Measurements from ENCODE around the gene RPP25. TPM values are rescaled to one million over a fixed set of nuclear protein-coding genes. Genes with fewer than 3 reads are reported as not detected.
A peak's percentile ranks its signal among the peaks of the same experiment; 100 is the strongest.

Gene RPP25
- total and polyA plus RNA-seq, 4 donors, result 2.7 to 6.5 (median 4.7) TPM

GRCh38 chr15:74994685-74995084, 38.1 kb upstream of the RPP25 start:
- Histone ChIP-seq H3K4me3 (ENCODE audit: low read length in 2 of 2) (no peak overlapping the region), H3K36me3 (ENCODE audit: control insufficient read depth in 1 of 2, insufficient read depth in 2 of 2, low read length in 1 of 2) (no peaks in the 10 kb centered on the region), H3K4me1 (ENCODE audit: control insufficient read depth in 1 of 2, insufficient read depth in 2 of 2, low read length in 2 of 2) (no peaks in the 10 kb centered on the region), H3K27ac (ENCODE audit: low read depth in 1 of 2, low read length in 2 of 2) (no peak overlapping the region), H3K9me3 (ENCODE audit: control insufficient read depth, low read length) (no peaks in the 10 kb centered on the region), H3K27me3 (ENCODE audit: control insufficient read depth in 1 of 2, insufficient read depth in 2 of 2, low read length in 1 of 2) (no peaks in the 10 kb centered on the region)
- intact Hi-C loops (cut with DNase I), result loop anchor here in 1 of 2 donors (2.0 kb wide), 1 partner anchor 36 kb away; no protein-coding TSS in a partner anchor
- DNase-seq (no peak), ATAC-seq (ENCODE audit: low FRiP score) (no peak)
- 38 to 47% methylated on average over 5 of the region's 5 CpGs for WGBS, 2 donors

- Histone ChIP-seq H3K27me3 (ENCODE audit: control insufficient read depth in 1 of 2, insufficient read depth in 2 of 2, low read length in 1 of 2) (no peaks in the 10 kb centered on the region), H3K4me1 (ENCODE audit: control insufficient read depth in 1 of 2, insufficient read depth in 2 of 2, low read length in 2 of 2) (no peaks in the 10 kb centered on the region), H3K9me3 (ENCODE audit: control insufficient read depth, low read length) (no peaks in the 10 kb centered on the region), H3K27ac (ENCODE audit: low read depth in 1 of 2, low read length in 2 of 2) (no peak overlapping the region), H3K36me3 (ENCODE audit: control insufficient read depth in 1 of 2, insufficient read depth in 2 of 2, low read length in 1 of 2) (no peaks in the 10 kb centered on the region), H3K4me3 (ENCODE audit: low read length in 2 of 2) (no peak overlapping the region)
- DNase-seq (peak; percentile 11 to 36), ATAC-seq (ENCODE audit: low FRiP score) (no peak)
- 75 to 77% methylated on average over 2 of the region's 2 CpGs for WGBS, 2 donors
- intact Hi-C loops (cut with DNase I), result loop anchor here in 1 of 2 donors (2.0 kb wide), 1 partner anchor 35 kb away; no protein-coding TSS in a partner anchor
These were observed 37.7 kb upstream of the RPP25 start for GRCh38 chr15:74994236-74994635.

GRCh38 chr15:74992619-74993018, 36.0 kb upstream of the RPP25 start:
- Histone ChIP-seq H3K27ac (ENCODE audit: low read depth in 1 of 2, low read length in 2 of 2) (no peak overlapping the region), H3K27me3 (ENCODE audit: control insufficient read depth in 1 of 2, insufficient read depth in 2 of 2, low read length in 1 of 2) (no peaks in the 10 kb centered on the region), H3K9me3 (ENCODE audit: control insufficient read depth, low read length) (no peaks in the 10 kb centered on the region), H3K36me3 (ENCODE audit: control insufficient read depth in 1 of 2, insufficient read depth in 2 of 2, low read length in 1 of 2) (no peaks in the 10 kb centered on the region), H3K4me3 (ENCODE audit: low read length in 2 of 2) (no peak overlapping the region), H3K4me1 (ENCODE audit: control insufficient read depth in 1 of 2, insufficient read depth in 2 of 2, low read length in 2 of 2) (no peaks in the 10 kb centered on the region)
- ATAC-seq (ENCODE audit: low FRiP score), result no peak
- WGBS, 2 donors, result 39 to 40% methylated on average over 1 of the region's 1 CpG
- intact Hi-C loops (cut with DNase I), result no loop called here
- no peak for DNase-seq

- intact Hi-C loops (cut with DNase I), result no loop called here
- DNase-seq (no peak), ATAC-seq (ENCODE audit: low FRiP score) (no peak)
- H3K27me3 ChIP-seq (ENCODE audit: control insufficient read depth in 1 of 2, insufficient read depth in 2 of 2, low read length in 1 of 2), result no peaks in the 10 kb centered on the region
- H3K4me3 ChIP-seq (ENCODE audit: low read length in 2 of 2), result no peak overlapping the region
- no peak overlapping the region for H3K27ac ChIP-seq (ENCODE audit: low read depth in 1 of 2, low read length in 2 of 2)
- no peaks in the 10 kb centered on the region for H3K36me3 ChIP-seq (ENCODE audit: control insufficient read depth in 1 of 2, insufficient read depth in 2 of 2, low read length in 1 of 2)
- no peaks in the 10 kb centered on the region for H3K4me1 ChIP-seq (ENCODE audit: control insufficient read depth in 1 of 2, insufficient read depth in 2 of 2, low read length in 2 of 2)
- no peaks in the 10 kb centered on the region for H3K9me3 ChIP-seq (ENCODE audit: control insufficient read depth, low read length)
These were observed 33.0 kb upstream of the RPP25 start for GRCh38 chr15:74989527-74989926.

GRCh38 chr15:74988007-74988800, 31.6 kb upstream of the RPP25 start:
- intact Hi-C loops (cut with DNase I), result no loop called here
- WGBS, 2 donors, result 36 to 40% methylated on average over 4 of the region's 4 CpGs
- peak; percentile 24 to 39 for DNase-seq

GRCh38 chr15:74983725-74984231, 27.2 kb upstream of the RPP25 start:
- DNase-seq (peak in 1 of 2 donors; percentile 7), ATAC-seq (ENCODE audit: low FRiP score) (no peak)
- Histone ChIP-seq H3K36me3 (ENCODE audit: control insufficient read depth in 1 of 2, insufficient read depth in 2 of 2, low read length in 1 of 2) (no peaks in the 10 kb centered on the region), H3K4me1 (ENCODE audit: control insufficient read depth in 1 of 2, insufficient read depth in 2 of 2, low read length in 2 of 2) (no peaks in the 10 kb centered on the region), H3K27me3 (ENCODE audit: control insufficient read depth in 1 of 2, insufficient read depth in 2 of 2, low read length in 1 of 2) (no peaks in the 10 kb centered on the region), H3K4me3 (ENCODE audit: low read length in 2 of 2) (no peak overlapping the region), H3K27ac (ENCODE audit: low read depth in 1 of 2, low read length in 2 of 2) (no peak overlapping the region), H3K9me3 (ENCODE audit: control insufficient read depth, low read length) (no peaks in the 10 kb centered on the region)
- 17 to 28% methylated on average over 4 of the region's 4 CpGs for WGBS, 2 donors
- intact Hi-C loops (cut with DNase I), result no loop called here

More at GRCh38 chr15:74988007-74988800, 31.6 kb upstream of the RPP25 start:
- no peak for ATAC-seq (ENCODE audit: low FRiP score)
- Histone ChIP-seq H3K4me3 (ENCODE audit: low read length in 2 of 2) (no peak overlapping the region), H3K27ac (ENCODE audit: low read depth in 1 of 2, low read length in 2 of 2) (no peak overlapping the region), H3K9me3 (ENCODE audit: control insufficient read depth, low read length) (no peaks in the 10 kb centered on the region), H3K27me3 (ENCODE audit: control insufficient read depth in 1 of 2, insufficient read depth in 2 of 2, low read length in 1 of 2) (no peaks in the 10 kb centered on the region), H3K4me1 (ENCODE audit: control insufficient read depth in 1 of 2, insufficient read depth in 2 of 2, low read length in 2 of 2) (no peaks in the 10 kb centered on the region), H3K36me3 (ENCODE audit: control insufficient read depth in 1 of 2, insufficient read depth in 2 of 2, low read length in 1 of 2) (no peaks in the 10 kb centered on the region)

- intact Hi-C loops (cut with DNase I), result no loop called here
- Histone ChIP-seq H3K27ac (ENCODE audit: low read depth in 1 of 2, low read length in 2 of 2) (no peak overlapping the region), H3K9me3 (ENCODE audit: control insufficient read depth, low read length) (no peaks in the 10 kb centered on the region), H3K27me3 (ENCODE audit: control insufficient read depth in 1 of 2, insufficient read depth in 2 of 2, low read length in 1 of 2) (no peaks in the 10 kb centered on the region), H3K36me3 (ENCODE audit: control insufficient read depth in 1 of 2, insufficient read depth in 2 of 2, low read length in 1 of 2) (no peaks in the 10 kb centered on the region), H3K4me3 (ENCODE audit: low read length in 2 of 2) (no peak overlapping the region), H3K4me1 (ENCODE audit: control insufficient read depth in 1 of 2, insufficient read depth in 2 of 2, low read length in 2 of 2) (no peaks in the 10 kb centered on the region)
- 54 to 62% methylated on average over 5 of the region's 5 CpGs for WGBS, 2 donors
- DNase-seq (no peak), ATAC-seq (ENCODE audit: low FRiP score) (no peak)
These were observed 25.6 kb upstream of the RPP25 start for GRCh38 chr15:74982183-74982582.

GRCh38 chr15:74978503-74978902, 21.9 kb upstream of the RPP25 start:
- ATAC-seq (ENCODE audit: low FRiP score), result no peak
- 15 to 19% methylated on average over 3 of the region's 3 CpGs for WGBS, 2 donors

GRCh38 chr15:74978077-74978476, 21.5 kb upstream of the RPP25 start:
- intact Hi-C loops (cut with DNase I), result no loop called here
- DNase-seq (peak; percentile 3 to 14), ATAC-seq (ENCODE audit: low FRiP score) (no peak)
- WGBS, 2 donors, result 84 to 88% methylated on average over 1 of the region's 1 CpG
- Histone ChIP-seq H3K36me3 (ENCODE audit: control insufficient read depth in 1 of 2, insufficient read depth in 2 of 2, low read length in 1 of 2) (no peaks in the 10 kb centered on the region), H3K9me3 (ENCODE audit: control insufficient read depth, low read length) (no peaks in the 10 kb centered on the region), H3K27ac (ENCODE audit: low read depth in 1 of 2, low read length in 2 of 2) (no peak overlapping the region), H3K4me3 (ENCODE audit: low read length in 2 of 2) (no peak overlapping the region), H3K4me1 (ENCODE audit: control insufficient read depth in 1 of 2, insufficient read depth in 2 of 2, low read length in 2 of 2) (no peaks in the 10 kb centered on the region), H3K27me3 (ENCODE audit: control insufficient read depth in 1 of 2, insufficient read depth in 2 of 2, low read length in 1 of 2) (no peaks in the 10 kb centered on the region)

More at GRCh38 chr15:74978503-74978902, 21.9 kb upstream of the RPP25 start:
- peak in 1 of 2 donors; percentile 14 for DNase-seq
- Histone ChIP-seq H3K27ac (ENCODE audit: low read depth in 1 of 2, low read length in 2 of 2) (no peak overlapping the region), H3K4me3 (ENCODE audit: low read length in 2 of 2) (no peak overlapping the region), H3K4me1 (ENCODE audit: control insufficient read depth in 1 of 2, insufficient read depth in 2 of 2, low read length in 2 of 2) (no peaks in the 10 kb centered on the region), H3K9me3 (ENCODE audit: control insufficient read depth, low read length) (no peaks in the 10 kb centered on the region), H3K27me3 (ENCODE audit: control insufficient read depth in 1 of 2, insufficient read depth in 2 of 2, low read length in 1 of 2) (no peaks in the 10 kb centered on the region), H3K36me3 (ENCODE audit: control insufficient read depth in 1 of 2, insufficient read depth in 2 of 2, low read length in 1 of 2) (no peaks in the 10 kb centered on the region)
- intact Hi-C loops (cut with DNase I), result no loop called here
